GM12878 (cell line): ENCODE results near the gene CDH4. TPM values are rescaled to one million over a fixed set of nuclear protein-coding genes. Genes with fewer than 3 reads are reported as not detected.

Experiments used
- ATAC-seq: fragments of 200-7000 bp; cut with Tn5 transposase; 3 replicates; pipeline ENCODE4 v1.9.1; 2020; ENCODE audit warnings: mild to moderate bottlenecking, moderate library complexity
- BruUV-seq: library from RNA; stranded (reverse); fragments of 400-500 nt; replicated peaks from 2 replicates; lab custom pipeline; 2021; lab: Mats Ljungman, UMichigan
- CTCF ChIA-PET: fragments of 300-600 bp; sonication (Branson Sonifier 250); formaldehyde crosslinking; extraction: SDS; loops from one replicate; lab custom pipeline; 2021; ENCODE audit warnings: inconsistent platforms; lab: Yijun Ruan, JAX
- POLR2A ChIA-PET: fragments of 350-600 bp; formaldehyde crosslinking; extraction: SDS; loops from one replicate; lab custom pipeline; 2021; ENCODE audit warnings: inconsistent platforms; lab: Charles Lee
- RAD21 ChIA-PET: fragments of 300-600 bp; sonication (Branson Sonifier 250); formaldehyde crosslinking; loops from one replicate; lab custom pipeline; 2023; ENCODE audit warnings: antibody characterized with exemption; ENCODE audit not compliant: unreplicated experiment; lab: Charles Lee
- SMC1A ChIA-PET: fragments of 300-600 bp; sonication (Branson Sonifier 250); formaldehyde crosslinking; loops from one replicate; lab custom pipeline; 2023; ENCODE audit not compliant: unreplicated experiment, uncharacterized antibody; lab: Charles Lee
- DNase-seq: peaks from one replicate; pipeline ENCODE4 v3.0.0-alpha.2; 2011; ENCODE audit warnings: low read depth, low spot score
- FAIRE-seq: peaks from 3 replicates; lab custom pipeline; 2011; peaks lifted over from hg19 to GRCh38; lab: Jason Lieb, UNC
- H2AFZ ChIP-seq: 2 replicates; pipeline ENCODE4 v1.6.0; 2011; ENCODE audit warnings: low read depth, low read length, control low read depth; ENCODE audit not compliant: control insufficient read depth
- H3K27ac ChIP-seq: 2 replicates; pipeline ENCODE4 v1.5.1; 2011; ENCODE audit warnings: control low read depth; ENCODE audit not compliant: control insufficient read depth, insufficient read depth
- H3K27me3 ChIP-seq, 2 experiments: replicated peaks in 1 of 2; 2 replicates each; pipeline versions ENCODE4 v1.6.0 to v1.6.1; 2011; ENCODE audit warnings: low read length in 1 of 2; ENCODE audit not compliant: control insufficient read depth in 2 of 2, insufficient read depth in 2 of 2
- H3K36me3 ChIP-seq, 2 experiments: 2 replicates each; pipeline ENCODE4 v1.5.1; 2011; ENCODE audit warnings: low read length in 1 of 2; ENCODE audit not compliant: control insufficient read depth in 2 of 2, insufficient read depth in 2 of 2
- H3K4me1 ChIP-seq: 2 replicates; pipeline ENCODE4 v1.6.1; 2011; ENCODE audit warnings: mild to moderate bottlenecking, low read length, moderate library complexity, mixed read lengths; ENCODE audit not compliant: control insufficient read depth, insufficient read depth
- H3K4me2 ChIP-seq: 2 replicates; pipeline ENCODE4 v1.6.0; 2011; ENCODE audit warnings: control low read depth; ENCODE audit not compliant: control insufficient read depth, insufficient read depth
- H3K4me3 ChIP-seq: fragments of 200-600 bp; sonication (generic); 2 replicates; pipeline ENCODE4 v1.5.1; 2016
- H3K79me2 ChIP-seq: 2 replicates; pipeline ENCODE4 v1.6.0; 2011; ENCODE audit warnings: low read length; ENCODE audit not compliant: control insufficient read depth, insufficient read depth
- H3K9ac ChIP-seq: 2 replicates; pipeline ENCODE4 v1.8.0; 2011; ENCODE audit warnings: low read length, control low read depth, mixed read lengths; ENCODE audit not compliant: control insufficient read depth, insufficient read depth
- H3K9me3 ChIP-seq: replicated peaks from 3 replicates; pipeline ENCODE4 v1.5.1; 2011; ENCODE audit warnings: mild to moderate bottlenecking, low read length; ENCODE audit not compliant: control insufficient read depth, insufficient read depth
- H4K20me1 ChIP-seq: 2 replicates; pipeline ENCODE4 v1.6.0; 2011; ENCODE audit not compliant: control insufficient read depth, insufficient read depth
- CTCF ChIP-seq, 3 experiments: IDR thresholded peaks in 2 of 3; conservative IDR thresholded peaks in 1 of 3; 2 replicates each; pipeline ENCODE4 v1.5.1; 2011; ENCODE audit warnings: low read depth in 3 of 3, low read length in 3 of 3, mild to moderate bottlenecking in 3 of 3, control low read depth in 2 of 3, moderate library complexity in 2 of 3, inconsistent platforms in 1 of 3, mixed read lengths in 1 of 3; ENCODE audit not compliant: control insufficient read depth in 2 of 3, insufficient read depth in 1 of 3; ENCODE audit errors: extremely low read depth in 1 of 3
- RAD21 ChIP-seq: IDR thresholded peaks from 2 replicates; pipeline ENCODE4 v1.6.1; 2011; ENCODE audit warnings: mild to moderate bottlenecking, low read depth, low read length, moderate library complexity; ENCODE audit not compliant: insufficient read depth
- REST ChIP-seq: IDR thresholded peaks from 2 replicates; pipeline ENCODE4 v1.6.1; 2012; ENCODE audit warnings: mild to moderate bottlenecking, low read depth, low read length
- SMC3 ChIP-seq: IDR thresholded peaks from 2 replicates; pipeline ENCODE4 v1.6.1; 2011; ENCODE audit warnings: low read length, improper control_type of control experiment, borderline replicate concordance
- TCF12 ChIP-seq: IDR thresholded peaks from 2 replicates; pipeline ENCODE4 v1.6.1; 2011; ENCODE audit warnings: low read depth, mild to moderate bottlenecking, low read length
- WGBS: methylation state at CpG from one replicate; pipeline ENCODE4 v1.1.6; 2016; ENCODE audit warnings: low lambda C conversion rate; ENCODE audit not compliant: insufficient replicate concordance, insufficient coverage; ENCODE audit errors: missing lambda C conversion rate; 5-methylcytosine and 5-hydroxymethylcytosine counted together
- in situ Hi-C: fragments of 300-500 bp; cut with MboI; formaldehyde crosslinking; loops from 9 replicates; pipeline ENCODE4 v1.14.3; 2018; ENCODE audit warnings: mixed read lengths
- intact Hi-C: fragments of 100-400 bp; cut with micrococcal nuclease; formaldehyde crosslinking; loops from one replicate; pipeline ENCODE4 v1.14.2; 2022; ENCODE audit not compliant: unreplicated experiment
- polyA plus RNA-seq, 11 experiments: library from polyadenylated mRNA; depleted of rRNA in 4 of 11; unstranded in 6 of 11; stranded (reverse) in 5 of 11; fragments of >200 nt; fragmentation: Nextera tagmentation in 4 of 11; fragmentation: Illumina TruSeq in 1 of 11; extraction: Ambion mirVana in 4 of 11; extraction: Trizol in 1 of 11; gene quantifications; 1 replicate in 1 of 11; 2 replicates in 10 of 11; pipeline versions ENCODE4 v1.2.1 to v1.2.3, GENCODE V29; 2011 to 2016; ENCODE audit warnings: inconsistent platforms in 2 of 11, missing spikeins in 2 of 11, low read depth in 1 of 11
- total RNA-seq, 4 experiments: library from RNA; depleted of rRNA in 3 of 4; stranded (reverse); fragments of >200 nt in 3 of 4; fragmentation: Illumina TruSeq in 1 of 4; extraction: Trizol in 1 of 4; gene quantifications; 2 replicates each; pipeline versions ENCODE4 v1.2.1 to v1.2.3, GENCODE V29; 2013 to 2021

CDH4 gene
- total and polyA plus RNA-seq, 10 of the 15 experiments (the other 5 are each of a cell fraction or from before 2014, with no cell fraction given): not detected

- intact Hi-C loops (loop anchor here (5.0 kb wide), 1 partner anchor 1839 kb away; no protein-coding TSS in a partner anchor), in situ Hi-C loops (loop anchor here (5.0 kb wide), 1 partner anchor 1839 kb away; no protein-coding TSS in a partner anchor)
- Histone ChIP-seq H4K20me1 (no peaks in the 10 kb centered on the region), H3K27me3 (no peaks in the 10 kb centered on the region), H3K36me3 (no peaks in the 10 kb centered on the region), H3K4me1 (no peaks in the 10 kb centered on the region), H2AFZ (peak overlapping the region; percentile 12; the same call in 1 of the 2 replicates), H3K9ac (no peak overlapping the region), H3K27ac (no peak overlapping the region), H3K4me3 (no peak overlapping the region), H3K9me3 (no peaks in the 10 kb centered on the region), H3K79me2 (no peaks in the 10 kb centered on the region), H3K4me2 (no peak overlapping the region)
- BruUV-seq: no TSS peak
- TF ChIP-seq RAD21: peak; percentile 75
- TF ChIP-seq SMC3: peak; percentile 70
- 0 out of 2 replicates have a peak, but pooled peaks have one; percentile 35 for TF ChIP-seq TCF12
- peak; percentile 69 to 86 (median 85) for TF ChIP-seq CTCF (IDR thresholded peaks at IDR 0.05 in 2 of 3, conservative IDR thresholded peaks at IDR 0.05 in 1 of 3; ENCODE audit: control insufficient read depth in 2 of 3, extremely low read depth in 1 of 3, insufficient read depth in 1 of 3, low read depth in 3 of 3, low read length in 3 of 3)
- TF ChIP-seq REST: no peak
- CTCF ChIA-PET: interaction anchor here (0.6 to 1.7 kb wide), 13 partner anchors 9 to 1936 kb away, joined by 3 to 18 read pairs (median 4); no protein-coding TSS in a partner anchor
- ATAC-seq: peak; percentile 99
- no peak for DNase-seq
- POLR2A ChIA-PET: no interaction called here
- FAIRE-seq: no peak
- SMC1A ChIA-PET: interaction anchor here (0.9 kb wide), 1 partner anchor 17 kb away, joined by 4 read pairs; no protein-coding TSS in a partner anchor
- WGBS: 16% methylated on average over 28 of the region's 28 CpGs
- RAD21 ChIA-PET: interaction anchor here (0.6 to 1.2 kb wide), 2 partner anchors 16 to 235 kb away, joined by 3 to 4 read pairs; no protein-coding TSS in a partner anchor
Observed at GRCh38 chr20:61896058-61896961, 644.2 kb downstream of the CDH4 start.
